Smooth muscle cell (in vitro differentiated cells): ENCODE data around the gene PLLP. TPM values are rescaled to one million over a fixed set of nuclear protein-coding genes. Genes with fewer than 3 reads are reported as not detected.

Source experiments
- DNase-seq: peaks from one replicate; lab custom pipeline; 2025; ENCODE audit not compliant: unreplicated experiment; lab: John Stamatoyannopoulos, UW
- H2AFZ ChIP-seq: fragments of 200-600 bp; sonication (generic); 2 replicates; pipeline ENCODE4 v1.6.0; 2016; ENCODE audit warnings: antibody characterized with exemption, low read depth, mild to moderate bottlenecking
- H3F3A ChIP-seq: fragments of 200-600 bp; sonication (generic); 2 replicates; pipeline ENCODE4 v1.6.0; 2017; ENCODE audit warnings: antibody characterized with exemption, low read depth
- H3K27ac ChIP-seq: fragments of 200-600 bp; sonication (generic); 2 replicates; pipeline ENCODE4 v1.5.1; 2016; ENCODE audit warnings: low read depth, mild to moderate bottlenecking
- H3K27me3 ChIP-seq: fragments of 200-600 bp; sonication (generic); 2 replicates; pipeline ENCODE4 v1.6.1; 2016; ENCODE audit warnings: low read depth, mild to moderate bottlenecking
- H3K36me3 ChIP-seq: fragments of 200-600 bp; sonication (generic); 2 replicates; pipeline ENCODE4 v1.5.1; 2016; ENCODE audit warnings: low read depth
- H3K4me1 ChIP-seq: fragments of 200-600 bp; sonication (generic); 2 replicates; pipeline ENCODE4 v1.5.1; 2016; ENCODE audit warnings: low read depth
- H3K4me2 ChIP-seq: fragments of 200-600 bp; sonication (generic); 2 replicates; pipeline ENCODE4 v1.6.0; 2016; ENCODE audit warnings: mild to moderate bottlenecking
- H3K4me3 ChIP-seq: fragments of 200-600 bp; sonication (generic); 2 replicates; pipeline ENCODE4 v1.5.1; 2016; ENCODE audit warnings: mild to moderate bottlenecking
- H3K79me2 ChIP-seq: fragments of 200-600 bp; sonication (generic); 2 replicates; pipeline ENCODE4 v1.6.0; 2016; ENCODE audit warnings: low read depth, mild to moderate bottlenecking
- H3K9ac ChIP-seq: fragments of 200-600 bp; sonication (generic); 2 replicates; pipeline ENCODE4 v1.6.0; 2016; ENCODE audit warnings: low read depth
- H3K9me3 ChIP-seq: fragments of 200-600 bp; sonication (generic); replicated peaks from 2 replicates; pipeline ENCODE4 v1.5.1; 2016; ENCODE audit warnings: low read depth
- H4K20me1 ChIP-seq: fragments of 200-600 bp; sonication (generic); 2 replicates; pipeline ENCODE4 v1.6.0; 2016; ENCODE audit warnings: low read depth
- CTCF ChIP-seq: fragments of 200-600 bp; sonication (generic); IDR thresholded peaks from 2 replicates; pipeline ENCODE4 v1.5.1; 2017; ENCODE audit warnings: borderline replicate concordance, mild to moderate bottlenecking, antibody characterized with exemption; ENCODE audit not compliant: insufficient read depth, poor library complexity, severe bottlenecking
- WGBS: methylation state at CpG from one replicate; pipeline ENCODE4 v1.1.7; 2016; ENCODE audit warnings: low lambda C conversion rate; 5-methylcytosine and 5-hydroxymethylcytosine counted together
- polyA plus RNA-seq: library from polyadenylated mRNA; unstranded; fragments of >200 nt; fragmentation: Nextera tagmentation; extraction: Ambion mirVana; gene quantifications from 2 replicates; pipeline ENCODE4 v1.2.1, GENCODE V29; 2016
- total RNA-seq: library from RNA; depleted of rRNA; stranded (reverse); fragments of >200 nt; gene quantifications from 2 replicates; pipeline ENCODE4 v1.2.3, GENCODE V29; 2014

Gene PLLP
- total and polyA plus RNA-seq, 2 experiments from 2014 or later = 0.59 TPM; not detected in 1

- Histone ChIP-seq H3K4me3 (no peak overlapping the region), H3K4me1 (no peaks in the 10 kb centered on the region), H3K79me2 (peaks cover 7% of the 10 kb centered on the region), H2AFZ (no peak overlapping the region), H3K27me3 (no peaks in the 10 kb centered on the region), H4K20me1 (no peaks in the 10 kb centered on the region), H3K9me3 (no peaks in the 10 kb centered on the region), H3K9ac (no peak overlapping the region), H3K4me2 (no peak overlapping the region), H3F3A (peaks cover 22% of the 10 kb centered on the region), H3K27ac (no peak overlapping the region), H3K36me3 (peaks cover 35% of the 10 kb centered on the region)
- TF ChIP-seq CTCF = no peak
- 96% methylated on average over 1 of the region's 1 CpG for WGBS
- DNase-seq = no peak
These were observed 61.4 kb downstream of the PLLP start for GRCh38 chr16:57223057-57223456.

GRCh38 chr16:57216968-57217367, 67.5 kb downstream of the PLLP start:
- Histone ChIP-seq H3K4me2 (no peak overlapping the region), H3K9me3 (peaks cover 13% of the 10 kb centered on the region), H3K79me2 (peaks cover 11% of the 10 kb centered on the region), H3K27ac (no peak overlapping the region), H2AFZ (no peak overlapping the region), H3K36me3 (peaks cover 71% of the 10 kb centered on the region), H3K4me1 (no peaks in the 10 kb centered on the region), H3F3A (no peaks in the 10 kb centered on the region), H3K9ac (no peak overlapping the region), H3K4me3 (no peak overlapping the region), H4K20me1 (no peaks in the 10 kb centered on the region), H3K27me3 (no peaks in the 10 kb centered on the region)
- 95% methylated on average over 2 of the region's 2 CpGs for WGBS
- no peak for TF ChIP-seq CTCF
- DNase-seq = no peak

- 96% methylated on average over 1 of the region's 1 CpG for WGBS
- Histone ChIP-seq H3K79me2 (peaks cover 6% of the 10 kb centered on the region), H4K20me1 (no peaks in the 10 kb centered on the region), H3K9me3 (peaks cover 13% of the 10 kb centered on the region), H3K27me3 (no peaks in the 10 kb centered on the region), H3K36me3 (peaks cover 64% of the 10 kb centered on the region), H3K27ac (no peak overlapping the region), H3K4me3 (no peak overlapping the region), H3K9ac (no peak overlapping the region), H2AFZ (no peak overlapping the region), H3K4me2 (no peak overlapping the region), H3F3A (no peaks in the 10 kb centered on the region), H3K4me1 (no peaks in the 10 kb centered on the region)
- no peak for DNase-seq
- TF ChIP-seq CTCF = no peak
These were observed 71.0 kb downstream of the PLLP start for GRCh38 chr16:57213462-57213861.

- H3K9me3 ChIP-seq = no peaks in the 10 kb centered on the region
- no peak overlapping the region for H3K4me3 ChIP-seq
- H3K9ac ChIP-seq = no peak overlapping the region
- no peak for DNase-seq
- no peak overlapping the region for H3K27ac ChIP-seq
- no peak overlapping the region for H3K4me2 ChIP-seq
- WGBS = 95% methylated on average over 4 of the region's 5 CpGs
- H3K4me1 ChIP-seq = no peaks in the 10 kb centered on the region
- H3K36me3 ChIP-seq = peaks cover 45% of the 10 kb centered on the region
- no peak for TF ChIP-seq CTCF
- H3K79me2 ChIP-seq = peaks cover 30% of the 10 kb centered on the region
- H4K20me1 ChIP-seq = peaks cover 17% of the 10 kb centered on the region
- H2AFZ ChIP-seq = no peak overlapping the region
- no peaks in the 10 kb centered on the region for H3F3A ChIP-seq
- no peaks in the 10 kb centered on the region for H3K27me3 ChIP-seq
These were observed 74.7 kb downstream of the PLLP start for GRCh38 chr16:57209780-57210179.
